22Rv1 (cell line): ENCODE measurements around the gene SASH1.

ENCODE experiments used
- CTCF ChIP-seq: fragments of 450-650 bp; IDR thresholded peaks from 2 replicates; pipeline ENCODE4 v1.5.1; 2017; ENCODE audit warnings: mild to moderate bottlenecking
- ZFX ChIP-seq: fragments of 450-650 bp; IDR thresholded peaks from 2 replicates; pipeline ENCODE4 v1.6.1; 2017; ENCODE audit warnings: antibody characterized with exemption, borderline replicate concordance

GRCh38 chr6:148416330-148416965 is 73.8 kb downstream of the SASH1 start:
- TF ChIP-seq CTCF (no peak), ZFX (no peak)
